PC-9 (cell line): Measurements from ENCODE around the gene COL16A1.

Experiments used
- EZH2 ChIP-seq: fragments of 200-600 bp; sonication (generic); IDR thresholded peaks from 2 replicates; pipeline ENCODE4 v1.8.0; 2017; ENCODE audit warnings: antibody characterized with exemption, low read depth
- TF ChIP-seq, protein P1 (sequence below): fragments of 200-600 bp; sonication (generic); conservative IDR thresholded peaks from 2 replicates; pipeline ENCODE4 v1.6.1; 2017; ENCODE audit warnings: mixed run types, antibody characterized with exemption, mild to moderate bottlenecking, moderate library complexity

DNA sequence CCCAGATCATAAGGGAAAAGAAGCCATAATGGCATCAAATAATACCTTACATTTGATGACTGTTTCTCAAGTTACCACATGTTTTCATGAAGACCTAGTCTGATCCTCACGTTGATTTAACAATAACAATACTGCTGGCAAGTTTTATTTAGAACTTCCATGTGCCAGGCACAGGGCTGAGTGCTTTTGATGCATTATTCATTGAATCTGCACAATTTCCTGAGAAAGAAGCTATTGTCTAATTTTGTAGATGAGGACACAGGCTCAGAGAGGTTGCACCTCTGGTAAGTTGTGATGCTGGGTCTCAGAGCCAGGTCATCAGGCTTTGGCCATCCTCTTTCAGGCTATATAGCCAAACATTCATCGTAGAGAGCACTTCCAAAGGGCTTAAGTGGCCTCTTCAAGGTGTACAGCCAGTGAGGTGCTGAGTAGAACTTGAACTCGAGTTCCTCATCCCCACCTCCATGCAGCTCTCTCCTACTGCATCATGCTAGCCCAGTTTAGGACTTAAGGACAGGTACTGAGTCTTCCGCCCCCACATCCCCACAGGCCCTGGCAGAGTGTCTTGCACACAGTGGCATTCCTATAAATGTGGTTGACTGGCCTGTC is 50.8 kb downstream of the COL16A1 start:
- no peak for TF ChIP-seq EZH2
- TF ChIP-seq, protein P1, sequence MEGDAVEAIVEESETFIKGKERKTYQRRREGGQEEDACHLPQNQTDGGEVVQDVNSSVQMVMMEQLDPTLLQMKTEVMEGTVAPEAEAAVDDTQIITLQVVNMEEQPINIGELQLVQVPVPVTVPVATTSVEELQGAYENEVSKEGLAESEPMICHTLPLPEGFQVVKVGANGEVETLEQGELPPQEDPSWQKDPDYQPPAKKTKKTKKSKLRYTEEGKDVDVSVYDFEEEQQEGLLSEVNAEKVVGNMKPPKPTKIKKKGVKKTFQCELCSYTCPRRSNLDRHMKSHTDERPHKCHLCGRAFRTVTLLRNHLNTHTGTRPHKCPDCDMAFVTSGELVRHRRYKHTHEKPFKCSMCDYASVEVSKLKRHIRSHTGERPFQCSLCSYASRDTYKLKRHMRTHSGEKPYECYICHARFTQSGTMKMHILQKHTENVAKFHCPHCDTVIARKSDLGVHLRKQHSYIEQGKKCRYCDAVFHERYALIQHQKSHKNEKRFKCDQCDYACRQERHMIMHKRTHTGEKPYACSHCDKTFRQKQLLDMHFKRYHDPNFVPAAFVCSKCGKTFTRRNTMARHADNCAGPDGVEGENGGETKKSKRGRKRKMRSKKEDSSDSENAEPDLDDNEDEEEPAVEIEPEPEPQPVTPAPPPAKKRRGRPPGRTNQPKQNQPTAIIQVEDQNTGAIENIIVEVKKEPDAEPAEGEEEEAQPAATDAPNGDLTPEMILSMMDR: no peak
